Measurements from ENCODE around the gene CDC14B. TPM values are rescaled to one million over a fixed set of nuclear protein-coding genes. Genes with fewer than 3 reads are reported as not detected.

Gene CDC14B
- total RNA-seq, 1 experiment from 2014 or later, result 57.1 TPM

DNA sequence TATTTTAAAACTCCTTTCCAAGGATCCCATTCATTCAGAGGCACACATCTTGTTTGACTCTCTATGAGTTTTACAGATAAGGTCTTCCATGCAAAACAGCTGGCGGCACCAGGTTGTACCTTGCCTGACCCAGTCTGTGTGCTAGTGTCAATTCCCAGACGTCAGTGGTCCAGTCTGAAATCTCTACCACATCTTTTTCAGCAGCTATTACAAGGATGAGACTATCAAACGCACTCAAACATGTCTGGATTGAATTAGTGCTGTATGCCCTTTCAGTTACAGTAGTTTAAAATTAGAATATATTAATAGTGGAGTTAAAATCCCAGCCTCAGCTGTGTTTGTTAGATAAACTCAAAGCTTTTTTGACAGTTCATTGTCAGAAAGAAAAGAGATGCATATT lies 11.7 kb downstream of the CDC14B start:
- POLR2A ChIA-PET, result no interaction called here
- CTCF ChIA-PET, result interaction anchor here (0.5 to 0.6 kb wide), 3 partner anchors 42 to 654 kb away, joined by 3 to 6 read pairs (median 4); no protein-coding TSS in a partner anchor
- H3K27me3 Mint-ChIP-seq (ENCODE audit: low read depth), result no peaks in the 10 kb centered on the region; the same call in 1 of the 2 replicates
- peaks cover 52% of the 10 kb centered on the region for H3K4me1 Mint-ChIP-seq
- no peak overlapping the region; the same call in 1 of the 2 replicates for H3K27ac Mint-ChIP-seq
- no peak for ATAC-seq
- H3K9me3 Mint-ChIP-seq, result no peaks in the 10 kb centered on the region
- no peak for TF ChIP-seq ELF4 (CRISPR knock-in tag; IDR thresholded peaks at IDR 0.05; ENCODE audit: low read depth)
- no peak for TF ChIP-seq OVOL2 (CRISPR knock-in tag; IDR thresholded peaks at IDR 0.05; ENCODE audit: borderline replicate concordance)
- TF ChIP-seq ZNF121 (CRISPR knock-in tag; IDR thresholded peaks at IDR 0.05), result no peak
- TF ChIP-seq, protein P1, sequence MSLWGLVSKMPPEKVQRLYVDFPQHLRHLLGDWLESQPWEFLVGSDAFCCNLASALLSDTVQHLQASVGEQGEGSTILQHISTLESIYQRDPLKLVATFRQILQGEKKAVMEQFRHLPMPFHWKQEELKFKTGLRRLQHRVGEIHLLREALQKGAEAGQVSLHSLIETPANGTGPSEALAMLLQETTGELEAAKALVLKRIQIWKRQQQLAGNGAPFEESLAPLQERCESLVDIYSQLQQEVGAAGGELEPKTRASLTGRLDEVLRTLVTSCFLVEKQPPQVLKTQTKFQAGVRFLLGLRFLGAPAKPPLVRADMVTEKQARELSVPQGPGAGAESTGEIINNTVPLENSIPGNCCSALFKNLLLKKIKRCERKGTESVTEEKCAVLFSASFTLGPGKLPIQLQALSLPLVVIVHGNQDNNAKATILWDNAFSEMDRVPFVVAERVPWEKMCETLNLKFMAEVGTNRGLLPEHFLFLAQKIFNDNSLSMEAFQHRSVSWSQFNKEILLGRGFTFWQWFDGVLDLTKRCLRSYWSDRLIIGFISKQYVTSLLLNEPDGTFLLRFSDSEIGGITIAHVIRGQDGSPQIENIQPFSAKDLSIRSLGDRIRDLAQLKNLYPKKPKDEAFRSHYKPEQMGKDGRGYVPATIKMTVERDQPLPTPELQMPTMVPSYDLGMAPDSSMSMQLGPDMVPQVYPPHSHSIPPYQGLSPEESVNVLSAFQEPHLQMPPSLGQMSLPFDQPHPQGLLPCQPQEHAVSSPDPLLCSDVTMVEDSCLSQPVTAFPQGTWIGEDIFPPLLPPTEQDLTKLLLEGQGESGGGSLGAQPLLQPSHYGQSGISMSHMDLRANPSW (CRISPR knock-in tag; conservative IDR thresholded peaks at IDR 0.05; ENCODE audit: low read depth), result no peak
- no peak for TF ChIP-seq NFATC4 (CRISPR knock-in tag; IDR thresholded peaks at IDR 0.05)
- no peak overlapping the region for H3K4me3 Mint-ChIP-seq
- no peaks in the 10 kb centered on the region for H3K36me3 Mint-ChIP-seq
- no peak for DNase-seq (ENCODE audit: low spot score)

DNA sequence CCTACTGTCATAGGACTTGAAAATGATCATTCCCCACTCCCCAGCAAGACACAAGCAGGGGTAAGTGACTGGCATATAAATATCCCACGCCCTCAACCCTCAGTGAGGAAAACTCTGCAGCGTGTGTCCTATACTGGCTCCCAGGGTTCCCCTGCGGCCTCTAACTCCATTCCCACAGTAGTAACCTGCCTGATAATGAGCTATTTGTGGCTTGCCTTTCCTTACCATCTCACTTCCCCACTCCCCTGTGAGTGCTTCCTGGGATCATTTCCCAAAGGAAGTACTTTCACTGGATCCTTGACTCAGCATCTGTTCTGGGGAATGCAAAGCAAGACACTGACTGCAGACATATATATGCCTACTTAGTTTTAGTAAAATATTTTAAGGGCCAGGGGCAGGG lies 14.3 kb downstream of the CDC14B start:
- no peak overlapping the region for H3K4me3 Mint-ChIP-seq
- 0 out of 2 replicates have a peak, but pooled peaks cover 3% of the 10 kb centered on the region for H3K9me3 Mint-ChIP-seq
- DNase-seq (ENCODE audit: low spot score), result no peak
- H3K36me3 Mint-ChIP-seq, result 0 out of 2 replicates have a peak, but pooled peaks cover 5% of the 10 kb centered on the region
- peak overlapping the region; percentile 92 for H3K27ac Mint-ChIP-seq
- peaks cover 37% of the 10 kb centered on the region for H3K4me1 Mint-ChIP-seq
- TF ChIP-seq ZBTB21 (CRISPR knock-in tag; IDR thresholded peaks at IDR 0.05; ENCODE audit: borderline replicate concordance), result no peak
- no peak for TF ChIP-seq IRF2 (CRISPR knock-in tag; IDR thresholded peaks at IDR 0.05; ENCODE audit: borderline replicate concordance, low read depth)
- TF ChIP-seq, protein P2, sequence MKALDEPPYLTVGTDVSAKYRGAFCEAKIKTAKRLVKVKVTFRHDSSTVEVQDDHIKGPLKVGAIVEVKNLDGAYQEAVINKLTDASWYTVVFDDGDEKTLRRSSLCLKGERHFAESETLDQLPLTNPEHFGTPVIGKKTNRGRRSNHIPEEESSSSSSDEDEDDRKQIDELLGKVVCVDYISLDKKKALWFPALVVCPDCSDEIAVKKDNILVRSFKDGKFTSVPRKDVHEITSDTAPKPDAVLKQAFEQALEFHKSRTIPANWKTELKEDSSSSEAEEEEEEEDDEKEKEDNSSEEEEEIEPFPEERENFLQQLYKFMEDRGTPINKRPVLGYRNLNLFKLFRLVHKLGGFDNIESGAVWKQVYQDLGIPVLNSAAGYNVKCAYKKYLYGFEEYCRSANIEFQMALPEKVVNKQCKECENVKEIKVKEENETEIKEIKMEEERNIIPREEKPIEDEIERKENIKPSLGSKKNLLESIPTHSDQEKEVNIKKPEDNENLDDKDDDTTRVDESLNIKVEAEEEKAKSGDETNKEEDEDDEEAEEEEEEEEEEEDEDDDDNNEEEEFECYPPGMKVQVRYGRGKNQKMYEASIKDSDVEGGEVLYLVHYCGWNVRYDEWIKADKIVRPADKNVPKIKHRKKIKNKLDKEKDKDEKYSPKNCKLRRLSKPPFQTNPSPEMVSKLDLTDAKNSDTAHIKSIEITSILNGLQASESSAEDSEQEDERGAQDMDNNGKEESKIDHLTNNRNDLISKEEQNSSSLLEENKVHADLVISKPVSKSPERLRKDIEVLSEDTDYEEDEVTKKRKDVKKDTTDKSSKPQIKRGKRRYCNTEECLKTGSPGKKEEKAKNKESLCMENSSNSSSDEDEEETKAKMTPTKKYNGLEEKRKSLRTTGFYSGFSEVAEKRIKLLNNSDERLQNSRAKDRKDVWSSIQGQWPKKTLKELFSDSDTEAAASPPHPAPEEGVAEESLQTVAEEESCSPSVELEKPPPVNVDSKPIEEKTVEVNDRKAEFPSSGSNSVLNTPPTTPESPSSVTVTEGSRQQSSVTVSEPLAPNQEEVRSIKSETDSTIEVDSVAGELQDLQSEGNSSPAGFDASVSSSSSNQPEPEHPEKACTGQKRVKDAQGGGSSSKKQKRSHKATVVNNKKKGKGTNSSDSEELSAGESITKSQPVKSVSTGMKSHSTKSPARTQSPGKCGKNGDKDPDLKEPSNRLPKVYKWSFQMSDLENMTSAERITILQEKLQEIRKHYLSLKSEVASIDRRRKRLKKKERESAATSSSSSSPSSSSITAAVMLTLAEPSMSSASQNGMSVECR (CRISPR knock-in tag; IDR thresholded peaks at IDR 0.05; ENCODE audit: borderline replicate concordance), result no peak
- TF ChIP-seq, protein P3, sequence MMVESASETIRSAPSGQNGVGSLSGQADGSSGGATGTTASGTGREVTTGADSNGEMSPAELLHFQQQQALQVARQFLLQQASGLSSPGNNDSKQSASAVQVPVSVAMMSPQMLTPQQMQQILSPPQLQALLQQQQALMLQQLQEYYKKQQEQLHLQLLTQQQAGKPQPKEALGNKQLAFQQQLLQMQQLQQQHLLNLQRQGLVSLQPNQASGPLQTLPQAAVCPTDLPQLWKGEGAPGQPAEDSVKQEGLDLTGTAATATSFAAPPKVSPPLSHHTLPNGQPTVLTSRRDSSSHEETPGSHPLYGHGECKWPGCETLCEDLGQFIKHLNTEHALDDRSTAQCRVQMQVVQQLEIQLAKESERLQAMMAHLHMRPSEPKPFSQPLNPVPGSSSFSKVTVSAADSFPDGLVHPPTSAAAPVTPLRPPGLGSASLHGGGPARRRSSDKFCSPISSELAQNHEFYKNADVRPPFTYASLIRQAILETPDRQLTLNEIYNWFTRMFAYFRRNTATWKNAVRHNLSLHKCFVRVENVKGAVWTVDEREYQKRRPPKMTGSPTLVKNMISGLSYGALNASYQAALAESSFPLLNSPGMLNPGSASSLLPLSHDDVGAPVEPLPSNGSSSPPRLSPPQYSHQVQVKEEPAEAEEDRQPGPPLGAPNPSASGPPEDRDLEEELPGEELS (CRISPR knock-in tag; IDR thresholded peaks at IDR 0.05), result no peak
- TF ChIP-seq, protein P4, sequence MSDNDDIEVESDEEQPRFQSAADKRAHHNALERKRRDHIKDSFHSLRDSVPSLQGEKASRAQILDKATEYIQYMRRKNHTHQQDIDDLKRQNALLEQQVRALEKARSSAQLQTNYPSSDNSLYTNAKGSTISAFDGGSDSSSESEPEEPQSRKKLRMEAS (CRISPR knock-in tag; IDR thresholded peaks at IDR 0.05), result no peak
- TF ChIP-seq, protein P5, sequence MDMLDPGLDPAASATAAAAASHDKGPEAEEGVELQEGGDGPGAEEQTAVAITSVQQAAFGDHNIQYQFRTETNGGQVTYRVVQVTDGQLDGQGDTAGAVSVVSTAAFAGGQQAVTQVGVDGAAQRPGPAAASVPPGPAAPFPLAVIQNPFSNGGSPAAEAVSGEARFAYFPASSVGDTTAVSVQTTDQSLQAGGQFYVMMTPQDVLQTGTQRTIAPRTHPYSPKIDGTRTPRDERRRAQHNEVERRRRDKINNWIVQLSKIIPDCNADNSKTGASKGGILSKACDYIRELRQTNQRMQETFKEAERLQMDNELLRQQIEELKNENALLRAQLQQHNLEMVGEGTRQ (CRISPR knock-in tag; IDR thresholded peaks at IDR 0.05), result no peak
- no peak for TF ChIP-seq ZNF219 (CRISPR knock-in tag; IDR thresholded peaks at IDR 0.05; ENCODE audit: borderline replicate concordance)
- TF ChIP-seq RELA (CRISPR knock-in tag; IDR thresholded peaks at IDR 0.05; ENCODE audit: borderline replicate concordance), result no peak
- no peak for TF ChIP-seq TEAD1 (CRISPR knock-in tag; IDR thresholded peaks at IDR 0.05)
- no peak for TF ChIP-seq SMAD3 (CRISPR knock-in tag; IDR thresholded peaks at IDR 0.05; ENCODE audit: borderline replicate concordance)
- TF ChIP-seq TP53 (CRISPR knock-in tag; IDR thresholded peaks at IDR 0.05), result no peak
- TF ChIP-seq, protein P6, sequence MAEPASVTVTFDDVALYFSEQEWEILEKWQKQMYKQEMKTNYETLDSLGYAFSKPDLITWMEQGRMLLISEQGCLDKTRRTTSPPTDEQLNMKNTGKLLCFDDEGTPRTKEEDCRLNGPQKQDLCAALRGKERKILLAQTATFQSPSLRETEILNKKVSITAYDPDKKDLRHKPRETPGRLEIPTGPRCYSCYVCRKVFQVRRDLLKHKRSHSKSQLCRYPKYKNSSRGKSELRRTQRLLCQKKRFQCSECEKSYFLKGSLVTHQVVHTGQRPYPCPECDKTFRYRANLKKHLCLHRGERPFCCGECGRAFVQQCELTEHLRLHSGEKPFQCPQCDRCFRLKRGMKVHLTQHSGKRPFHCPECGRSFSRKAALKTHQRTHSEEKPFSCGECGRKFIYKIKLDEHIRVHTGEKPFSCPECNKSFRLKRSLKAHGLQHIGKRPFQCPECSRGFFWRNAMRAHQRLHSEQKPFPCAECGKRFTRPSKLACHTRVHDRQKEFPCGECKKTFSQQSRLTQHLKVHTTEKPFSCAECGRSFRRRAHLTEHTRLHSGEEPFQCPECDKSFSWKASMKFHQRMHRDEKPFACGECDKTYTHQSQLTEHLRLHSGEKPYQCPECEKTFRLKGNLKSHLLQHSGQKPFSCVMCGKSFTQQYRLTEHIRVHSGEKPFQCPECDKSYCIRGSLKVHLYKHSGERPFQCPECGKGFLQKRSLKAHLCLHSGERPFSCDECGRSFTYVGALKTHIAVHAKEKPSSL (CRISPR knock-in tag; conservative IDR thresholded peaks at IDR 0.05), result no peak
- no peak for TF ChIP-seq ZNF671 (CRISPR knock-in tag; IDR thresholded peaks at IDR 0.05)
- peak; percentile 50; the same call in 1 of the 2 replicates for ATAC-seq
- POLR2A ChIA-PET, result interaction anchor here (0.6 kb wide), 1 partner anchor 147 kb away, joined by 9 read pairs; no protein-coding TSS in a partner anchor
- no peaks in the 10 kb centered on the region; the same call in 1 of the 2 replicates for H3K27me3 Mint-ChIP-seq (ENCODE audit: low read depth)
- CTCF ChIA-PET, result interaction anchor here (0.9 kb wide), 1 partner anchor 38 kb away, joined by 4 read pairs; no protein-coding TSS in a partner anchor
